ENCODE data around the gene ARNT2. TPM values are rescaled to one million over a fixed set of nuclear protein-coding genes. Genes with fewer than 3 reads are reported as not detected.

Gene ARNT2
- total and polyA plus RNA-seq, 2 donors, result 1.4 to 2.4 TPM

- Histone ChIP-seq H3K36me3 (ENCODE audit: control insufficient read depth in 2 of 2, insufficient read depth in 2 of 2, low read length in 1 of 2) (no peaks in the 10 kb centered on the region), H3K4me1 (ENCODE audit: control insufficient read depth in 2 of 2, insufficient read depth in 2 of 2, low read length in 2 of 2) (no peaks in the 10 kb centered on the region), H3K4me3 (ENCODE audit: low read length in 2 of 2) (no peak overlapping the region), H3K27ac (ENCODE audit: low read depth in 1 of 2, low read length in 1 of 2) (no peak overlapping the region), H3K27me3 (ENCODE audit: control insufficient read depth in 2 of 2, insufficient read depth in 1 of 2, low read length in 1 of 2) (peaks cover 0 to 2% of the 10 kb centered on the region in 2 donors), H3K9me3 (ENCODE audit: control insufficient read depth in 2 of 2, insufficient read depth in 1 of 2, low read length in 1 of 2) (no peaks in the 10 kb centered on the region)
- WGBS, result 55% methylated on average over 10 of the region's 10 CpGs
- DNase-seq (ENCODE audit: low read depth in 6 of 9, low spot score in 9 of 9), result peak in 4 of 9 donors; percentile 1 to 16 (median 4)
Observed at GRCh38 chr15:80418892-80419537, 14.8 kb downstream of the ARNT2 start.

- Histone ChIP-seq H3K4me1 (ENCODE audit: control insufficient read depth in 2 of 2, insufficient read depth in 2 of 2, low read length in 2 of 2) (no peaks in the 10 kb centered on the region), H3K36me3 (ENCODE audit: control insufficient read depth in 2 of 2, insufficient read depth in 2 of 2, low read length in 1 of 2) (no peaks in the 10 kb centered on the region), H3K9me3 (ENCODE audit: control insufficient read depth in 2 of 2, insufficient read depth in 1 of 2, low read length in 1 of 2) (no peaks in the 10 kb centered on the region), H3K27ac (ENCODE audit: low read depth in 1 of 2, low read length in 1 of 2) (no peak overlapping the region), H3K4me3 (ENCODE audit: low read length in 2 of 2) (no peak overlapping the region), H3K27me3 (ENCODE audit: control insufficient read depth in 2 of 2, insufficient read depth in 1 of 2, low read length in 1 of 2) (peaks cover 0 to 2% of the 10 kb centered on the region in 2 donors)
- 83% methylated on average over 5 of the region's 5 CpGs for whole genome bisulfite sequencing
- peak in 1 of 9 donors; percentile 2 for DNase-seq (ENCODE audit: low read depth in 6 of 9, low spot score in 9 of 9)
Observed at GRCh38 chr15:80419546-80419945, 15.4 kb downstream of the ARNT2 start.

- 46% methylated on average over 2 of the region's 2 CpGs for WGBS
- Histone ChIP-seq H3K27ac (ENCODE audit: low read depth in 1 of 2, low read length in 1 of 2) (no peak overlapping the region), H3K36me3 (ENCODE audit: control insufficient read depth in 2 of 2, insufficient read depth in 2 of 2, low read length in 1 of 2) (no peaks in the 10 kb centered on the region), H3K4me3 (ENCODE audit: low read length in 2 of 2) (no peak overlapping the region), H3K4me1 (ENCODE audit: control insufficient read depth in 2 of 2, insufficient read depth in 2 of 2, low read length in 2 of 2) (no peaks in the 10 kb centered on the region), H3K27me3 (ENCODE audit: control insufficient read depth in 2 of 2, insufficient read depth in 1 of 2, low read length in 1 of 2) (no peaks in the 10 kb centered on the region), H3K9me3 (ENCODE audit: control insufficient read depth in 2 of 2, insufficient read depth in 1 of 2, low read length in 1 of 2) (no peaks in the 10 kb centered on the region)
- no peak for DNase-seq (ENCODE audit: low read depth in 6 of 9, low spot score in 9 of 9)
Observed at GRCh38 chr15:80420658-80421057, 16.5 kb downstream of the ARNT2 start.

GRCh38 chr15:80423215-80423614, 19.0 kb downstream of the ARNT2 start:
- H3K9me3 ChIP-seq (ENCODE audit: control insufficient read depth in 2 of 2, insufficient read depth in 1 of 2, low read length in 1 of 2), result no peaks in the 10 kb centered on the region
- WGBS, result 97% methylated on average over 4 of the region's 4 CpGs
- no peak for DNase-seq (ENCODE audit: low read depth in 6 of 9, low spot score in 9 of 9)
- no peak overlapping the region for H3K27ac ChIP-seq (ENCODE audit: low read depth in 1 of 2, low read length in 1 of 2)
- no peak overlapping the region for H3K4me3 ChIP-seq (ENCODE audit: low read length in 2 of 2)
- H3K27me3 ChIP-seq (ENCODE audit: control insufficient read depth in 2 of 2, insufficient read depth in 1 of 2, low read length in 1 of 2), result no peaks in the 10 kb centered on the region
- H3K36me3 ChIP-seq (ENCODE audit: control insufficient read depth in 2 of 2, insufficient read depth in 2 of 2, low read length in 1 of 2), result no peaks in the 10 kb centered on the region
- no peaks in the 10 kb centered on the region for H3K4me1 ChIP-seq (ENCODE audit: control insufficient read depth in 2 of 2, insufficient read depth in 2 of 2, low read length in 2 of 2)

- Histone ChIP-seq H3K27me3 (ENCODE audit: control insufficient read depth in 2 of 2, insufficient read depth in 1 of 2, low read length in 1 of 2) (no peaks in the 10 kb centered on the region), H3K27ac (ENCODE audit: low read depth in 1 of 2, low read length in 1 of 2) (no peak overlapping the region), H3K36me3 (ENCODE audit: control insufficient read depth in 2 of 2, insufficient read depth in 2 of 2, low read length in 1 of 2) (no peaks in the 10 kb centered on the region), H3K9me3 (ENCODE audit: control insufficient read depth in 2 of 2, insufficient read depth in 1 of 2, low read length in 1 of 2) (no peaks in the 10 kb centered on the region), H3K4me3 (ENCODE audit: low read length in 2 of 2) (no peak overlapping the region), H3K4me1 (ENCODE audit: control insufficient read depth in 2 of 2, insufficient read depth in 2 of 2, low read length in 2 of 2) (no peaks in the 10 kb centered on the region)
- no peak for DNase-seq (ENCODE audit: low read depth in 6 of 9, low spot score in 9 of 9)
- WGBS, result 93% methylated on average over 2 of the region's 2 CpGs
Observed at GRCh38 chr15:80424381-80424780, 20.2 kb downstream of the ARNT2 start.

GRCh38 chr15:80426316-80426715, 22.1 kb downstream of the ARNT2 start:
- Histone ChIP-seq H3K9me3 (ENCODE audit: control insufficient read depth in 2 of 2, insufficient read depth in 1 of 2, low read length in 1 of 2) (no peaks in the 10 kb centered on the region), H3K36me3 (ENCODE audit: control insufficient read depth in 2 of 2, insufficient read depth in 2 of 2, low read length in 1 of 2) (no peaks in the 10 kb centered on the region), H3K4me1 (ENCODE audit: control insufficient read depth in 2 of 2, insufficient read depth in 2 of 2, low read length in 2 of 2) (no peaks in the 10 kb centered on the region), H3K4me3 (ENCODE audit: low read length in 2 of 2) (no peak overlapping the region), H3K27me3 (ENCODE audit: control insufficient read depth in 2 of 2, insufficient read depth in 1 of 2, low read length in 1 of 2) (no peaks in the 10 kb centered on the region), H3K27ac (ENCODE audit: low read depth in 1 of 2, low read length in 1 of 2) (no peak overlapping the region)
- no peak for DNase-seq (ENCODE audit: low read depth in 6 of 9, low spot score in 9 of 9)
- WGBS, result 98% methylated on average over 3 of the region's 3 CpGs

- no peak overlapping the region for H3K4me3 ChIP-seq (ENCODE audit: low read length in 2 of 2)
- no peak overlapping the region for H3K27ac ChIP-seq (ENCODE audit: low read depth in 1 of 2, low read length in 1 of 2)
- DNase-seq (ENCODE audit: low read depth in 6 of 9, low spot score in 9 of 9), result no peak
- H3K36me3 ChIP-seq (ENCODE audit: control insufficient read depth in 2 of 2, insufficient read depth in 2 of 2, low read length in 1 of 2), result no peaks in the 10 kb centered on the region
- H3K9me3 ChIP-seq (ENCODE audit: control insufficient read depth in 2 of 2, insufficient read depth in 1 of 2, low read length in 1 of 2), result no peaks in the 10 kb centered on the region
- 89% methylated on average over 5 of the region's 5 CpGs for WGBS
- no peaks in the 10 kb centered on the region for H3K27me3 ChIP-seq (ENCODE audit: control insufficient read depth in 2 of 2, insufficient read depth in 1 of 2, low read length in 1 of 2)
- no peaks in the 10 kb centered on the region for H3K4me1 ChIP-seq (ENCODE audit: control insufficient read depth in 2 of 2, insufficient read depth in 2 of 2, low read length in 2 of 2)
Observed at GRCh38 chr15:80429964-80430363, 25.8 kb downstream of the ARNT2 start.

- H3K36me3 ChIP-seq (ENCODE audit: control insufficient read depth in 2 of 2, insufficient read depth in 2 of 2, low read length in 1 of 2), result no peaks in the 10 kb centered on the region
Observed at GRCh38 chr15:80431635-80432344, 27.6 kb downstream of the ARNT2 start.

GRCh38 chr15:80432345-80432702, 28.1 kb downstream of the ARNT2 start:
- no peaks in the 10 kb centered on the region for H3K36me3 ChIP-seq (ENCODE audit: control insufficient read depth in 2 of 2, insufficient read depth in 2 of 2, low read length in 1 of 2)
- 90% methylated on average over 2 of the region's 2 CpGs for WGBS

More at GRCh38 chr15:80431635-80432344, 27.6 kb downstream of the ARNT2 start:
- H3K27me3 ChIP-seq (ENCODE audit: control insufficient read depth in 2 of 2, insufficient read depth in 1 of 2, low read length in 1 of 2), result no peaks in the 10 kb centered on the region
- no peak for DNase-seq (ENCODE audit: low read depth in 6 of 9, low spot score in 9 of 9)
- WGBS, result 88% methylated on average over 11 of the region's 11 CpGs
- H3K4me1 ChIP-seq (ENCODE audit: control insufficient read depth in 2 of 2, insufficient read depth in 2 of 2, low read length in 2 of 2), result no peaks in the 10 kb centered on the region
- H3K27ac ChIP-seq (ENCODE audit: low read depth in 1 of 2, low read length in 1 of 2), result no peak overlapping the region
- no peaks in the 10 kb centered on the region for H3K9me3 ChIP-seq (ENCODE audit: control insufficient read depth in 2 of 2, insufficient read depth in 1 of 2, low read length in 1 of 2)
- no peak overlapping the region for H3K4me3 ChIP-seq (ENCODE audit: low read length in 2 of 2)

More at GRCh38 chr15:80432345-80432702, 28.1 kb downstream of the ARNT2 start:
- Histone ChIP-seq H3K27ac (ENCODE audit: low read depth in 1 of 2, low read length in 1 of 2) (no peak overlapping the region), H3K4me3 (ENCODE audit: low read length in 2 of 2) (no peak overlapping the region), H3K4me1 (ENCODE audit: control insufficient read depth in 2 of 2, insufficient read depth in 2 of 2, low read length in 2 of 2) (no peaks in the 10 kb centered on the region), H3K27me3 (ENCODE audit: control insufficient read depth in 2 of 2, insufficient read depth in 1 of 2, low read length in 1 of 2) (no peaks in the 10 kb centered on the region), H3K9me3 (ENCODE audit: control insufficient read depth in 2 of 2, insufficient read depth in 1 of 2, low read length in 1 of 2) (no peaks in the 10 kb centered on the region)
- no peak for DNase-seq (ENCODE audit: low read depth in 6 of 9, low spot score in 9 of 9)
